GM12878 (cell line): ENCODE results near the gene SUPT6H. TPM values are rescaled to one million over a fixed set of nuclear protein-coding genes. Genes with fewer than 3 reads are reported as not detected.

ENCODE experiments used
- ATAC-seq: fragments of 200-7000 bp; cut with Tn5 transposase; 3 replicates; pipeline ENCODE4 v1.9.1; 2020; ENCODE audit warnings: mild to moderate bottlenecking, moderate library complexity
- BruUV-seq: library from RNA; stranded (reverse); fragments of 400-500 nt; replicated peaks from 2 replicates; lab custom pipeline; 2021; lab: Mats Ljungman, UMichigan
- CTCF ChIA-PET: fragments of 300-600 bp; sonication (Branson Sonifier 250); formaldehyde crosslinking; extraction: SDS; loops from one replicate; lab custom pipeline; 2021; ENCODE audit warnings: inconsistent platforms; lab: Yijun Ruan, JAX
- POLR2A ChIA-PET: fragments of 350-600 bp; formaldehyde crosslinking; extraction: SDS; loops from one replicate; lab custom pipeline; 2021; ENCODE audit warnings: inconsistent platforms; lab: Charles Lee
- RAD21 ChIA-PET: fragments of 300-600 bp; sonication (Branson Sonifier 250); formaldehyde crosslinking; loops from one replicate; lab custom pipeline; 2023; ENCODE audit warnings: antibody characterized with exemption; ENCODE audit not compliant: unreplicated experiment; lab: Charles Lee
- SMC1A ChIA-PET: fragments of 300-600 bp; sonication (Branson Sonifier 250); formaldehyde crosslinking; loops from one replicate; lab custom pipeline; 2023; ENCODE audit not compliant: unreplicated experiment, uncharacterized antibody; lab: Charles Lee
- DNase-seq: peaks from one replicate; pipeline ENCODE4 v3.0.0-alpha.2; 2011; ENCODE audit warnings: low read depth, low spot score
- FAIRE-seq: peaks from 3 replicates; lab custom pipeline; 2011; peaks lifted over from hg19 to GRCh38; lab: Jason Lieb, UNC
- H2AFZ ChIP-seq: 2 replicates; pipeline ENCODE4 v1.6.0; 2011; ENCODE audit warnings: low read depth, low read length, control low read depth; ENCODE audit not compliant: control insufficient read depth
- H3K27ac ChIP-seq: 2 replicates; pipeline ENCODE4 v1.5.1; 2011; ENCODE audit warnings: control low read depth; ENCODE audit not compliant: control insufficient read depth, insufficient read depth
- H3K27me3 ChIP-seq, 2 experiments: replicated peaks in 1 of 2; 2 replicates each; pipeline versions ENCODE4 v1.6.0 to v1.6.1; 2011; ENCODE audit warnings: low read length in 1 of 2; ENCODE audit not compliant: control insufficient read depth in 2 of 2, insufficient read depth in 2 of 2
- H3K36me3 ChIP-seq, 2 experiments: 2 replicates each; pipeline ENCODE4 v1.5.1; 2011; ENCODE audit warnings: low read length in 1 of 2; ENCODE audit not compliant: control insufficient read depth in 2 of 2, insufficient read depth in 2 of 2
- H3K4me1 ChIP-seq: 2 replicates; pipeline ENCODE4 v1.6.1; 2011; ENCODE audit warnings: mild to moderate bottlenecking, low read length, moderate library complexity, mixed read lengths; ENCODE audit not compliant: control insufficient read depth, insufficient read depth
- H3K4me2 ChIP-seq: 2 replicates; pipeline ENCODE4 v1.6.0; 2011; ENCODE audit warnings: control low read depth; ENCODE audit not compliant: control insufficient read depth, insufficient read depth
- H3K4me3 ChIP-seq: fragments of 200-600 bp; sonication (generic); 2 replicates; pipeline ENCODE4 v1.5.1; 2016
- H3K79me2 ChIP-seq: 2 replicates; pipeline ENCODE4 v1.6.0; 2011; ENCODE audit warnings: low read length; ENCODE audit not compliant: control insufficient read depth, insufficient read depth
- H3K9ac ChIP-seq: 2 replicates; pipeline ENCODE4 v1.8.0; 2011; ENCODE audit warnings: low read length, control low read depth, mixed read lengths; ENCODE audit not compliant: control insufficient read depth, insufficient read depth
- H3K9me3 ChIP-seq: replicated peaks from 3 replicates; pipeline ENCODE4 v1.5.1; 2011; ENCODE audit warnings: mild to moderate bottlenecking, low read length; ENCODE audit not compliant: control insufficient read depth, insufficient read depth
- H4K20me1 ChIP-seq: 2 replicates; pipeline ENCODE4 v1.6.0; 2011; ENCODE audit not compliant: control insufficient read depth, insufficient read depth
- FOXK2 ChIP-seq: fragments of 450-650 bp; IDR thresholded peaks from 2 replicates; pipeline ENCODE4 v1.6.1; 2017; ENCODE audit warnings: mild to moderate bottlenecking, moderate library complexity
- NR2F1 ChIP-seq: fragments of 450-650 bp; conservative IDR thresholded peaks from 2 replicates; pipeline ENCODE4 v1.6.1; 2017; ENCODE audit warnings: mild to moderate bottlenecking
- POLR2A ChIP-seq: IDR thresholded peaks from 2 replicates; pipeline ENCODE4 v1.6.1; 2011; ENCODE audit warnings: low read depth, mild to moderate bottlenecking, low read length
- POLR2AphosphoS5 ChIP-seq: IDR thresholded peaks from 2 replicates; pipeline ENCODE4 v1.6.1; 2011; ENCODE audit warnings: mild to moderate bottlenecking, low read length, inconsistent platforms
- SIN3A ChIP-seq: IDR thresholded peaks from 2 replicates; pipeline ENCODE4 v1.6.1; 2012; ENCODE audit warnings: low read depth, low read length, improper control_type of control experiment
- SUPT20H ChIP-seq: IDR thresholded peaks from 2 replicates; pipeline ENCODE4 v1.6.1; 2011; ENCODE audit warnings: low read depth, mild to moderate bottlenecking, low read length, moderate library complexity, borderline replicate concordance; ENCODE audit not compliant: control insufficient read depth
- WGBS: methylation state at CpG from one replicate; pipeline ENCODE4 v1.1.6; 2016; ENCODE audit warnings: low lambda C conversion rate; ENCODE audit not compliant: insufficient replicate concordance, insufficient coverage; ENCODE audit errors: missing lambda C conversion rate; 5-methylcytosine and 5-hydroxymethylcytosine counted together
- in situ Hi-C: fragments of 300-500 bp; cut with MboI; formaldehyde crosslinking; loops from 9 replicates; pipeline ENCODE4 v1.14.3; 2018; ENCODE audit warnings: mixed read lengths
- intact Hi-C: fragments of 100-400 bp; cut with micrococcal nuclease; formaldehyde crosslinking; loops from one replicate; pipeline ENCODE4 v1.14.2; 2022; ENCODE audit not compliant: unreplicated experiment
- polyA plus RNA-seq, 11 experiments: library from polyadenylated mRNA; depleted of rRNA in 4 of 11; unstranded in 6 of 11; stranded (reverse) in 5 of 11; fragments of >200 nt; fragmentation: Nextera tagmentation in 4 of 11; fragmentation: Illumina TruSeq in 1 of 11; extraction: Ambion mirVana in 4 of 11; extraction: Trizol in 1 of 11; gene quantifications; 1 replicate in 1 of 11; 2 replicates in 10 of 11; pipeline versions ENCODE4 v1.2.1 to v1.2.3, GENCODE V29; 2011 to 2016; ENCODE audit warnings: inconsistent platforms in 2 of 11, missing spikeins in 2 of 11, low read depth in 1 of 11
- total RNA-seq, 4 experiments: library from RNA; depleted of rRNA in 3 of 4; stranded (reverse); fragments of >200 nt in 3 of 4; fragmentation: Illumina TruSeq in 1 of 4; extraction: Trizol in 1 of 4; gene quantifications; 2 replicates each; pipeline versions ENCODE4 v1.2.1 to v1.2.3, GENCODE V29; 2013 to 2021

Gene SUPT6H
- total and polyA plus RNA-seq, 10 of the 15 experiments (the other 5 are each of a cell fraction or from before 2014, with no cell fraction given), result 1.7 to 58.8 (median 37.7) TPM

DNA sequence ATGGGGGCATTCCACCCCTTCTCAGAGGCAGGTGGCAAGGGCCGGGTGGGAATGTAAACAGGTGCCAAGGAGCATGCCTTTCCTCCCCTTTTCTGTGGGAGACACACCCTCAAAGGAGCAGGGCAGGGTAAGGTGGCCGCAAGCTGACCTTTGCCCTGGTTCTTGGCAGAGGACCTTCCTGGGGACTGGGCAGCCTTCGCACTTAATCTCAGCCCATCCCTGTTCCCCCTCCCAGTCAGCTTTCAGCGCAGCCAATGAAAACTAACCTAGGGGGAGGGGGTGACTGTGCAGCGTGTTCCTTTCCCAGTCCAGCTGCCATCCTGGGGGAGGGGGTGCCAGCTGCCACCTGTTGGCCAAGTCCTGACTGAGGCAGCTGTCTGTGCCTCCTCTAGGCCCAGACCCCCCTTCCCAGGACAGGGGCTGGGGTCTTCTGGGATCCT, 84.6 kb downstream of the SUPT6H start:
- H2AFZ ChIP-seq, result no peak overlapping the region
- no peaks in the 10 kb centered on the region for H3K9me3 ChIP-seq
- no TSS peak for BruUV-seq
- intact Hi-C loops, result no loop called here
- H3K79me2 ChIP-seq, result peaks cover 78% of the 10 kb centered on the region
- no peak for DNase-seq
- H3K27me3 ChIP-seq, result no peaks in the 10 kb centered on the region
- H3K4me2 ChIP-seq, result peak overlapping the region; percentile 85
- H3K4me1 ChIP-seq, result peaks cover 45% of the 10 kb centered on the region
- ChIA-PET POLR2A (interaction anchor here (0.6 to 15.2 kb wide), 6 partner anchors 8 to 150 kb away, joined by 3 to 485 read pairs (median 4); partner anchors contain the start of genes BLTP2, FAM222B, NEK8 and RPL23A), RAD21 (interaction anchor here (1.2 to 17.4 kb wide), 3 partner anchors 20 to 102 kb away, joined by 5 to 375 read pairs (median 5); partner anchors contain the start of genes BLTP2, NEK8 and TLCD1)
- H3K27ac ChIP-seq, result peak overlapping the region; percentile 95
- H3K9ac ChIP-seq, result peak overlapping the region; percentile 98
- H4K20me1 ChIP-seq, result peaks cover 19% of the 10 kb centered on the region
- ATAC-seq, result no peak
- no peak for TF ChIP-seq SUPT20H
- peak; percentile 28; the same call in 1 of the 2 replicates for TF ChIP-seq NR2F1
- TF ChIP-seq POLR2A, result peak; percentile 30; the same call in 1 of the 2 replicates
- TF ChIP-seq POLR2AphosphoS5, result peak; percentile 33; the same call in 1 of the 2 replicates
- TF ChIP-seq SIN3A, result 0 out of 2 replicates have a peak, but pooled peaks have one; percentile 4
- no peak for TF ChIP-seq FOXK2
- TF ChIP-seq, all 136 proteins: peak for 4
- ChIA-PET CTCF (interaction anchor here (4.1 to 10.0 kb wide), 2 partner anchors 17 to 21 kb away, joined by 32 to 394 read pairs; partner anchors contain the start of genes NEK8, RPL23A and TLCD1), SMC1A (interaction anchor here (17.8 kb wide), 1 partner anchor 18 kb away, joined by 326 read pairs; the partner anchor contains the start of genes NEK8 and TLCD1)
- FAIRE-seq, result no peak
- in situ Hi-C loops, result loop anchor here (25.0 kb wide), 1 partner anchor 1284 kb away; the partner anchor contains the start of gene KSR1
- Histone ChIP-seq H3K4me3 (peak overlapping the region; percentile 92), H3K36me3 (peaks cover 30 to 32% of the 10 kb centered on the region in 2 experiments)
- 68% methylated on average over 5 of the region's 5 CpGs for WGBS
